ENCODE results near the gene ANGPT4.

The ANGPT4 gene

DNA sequence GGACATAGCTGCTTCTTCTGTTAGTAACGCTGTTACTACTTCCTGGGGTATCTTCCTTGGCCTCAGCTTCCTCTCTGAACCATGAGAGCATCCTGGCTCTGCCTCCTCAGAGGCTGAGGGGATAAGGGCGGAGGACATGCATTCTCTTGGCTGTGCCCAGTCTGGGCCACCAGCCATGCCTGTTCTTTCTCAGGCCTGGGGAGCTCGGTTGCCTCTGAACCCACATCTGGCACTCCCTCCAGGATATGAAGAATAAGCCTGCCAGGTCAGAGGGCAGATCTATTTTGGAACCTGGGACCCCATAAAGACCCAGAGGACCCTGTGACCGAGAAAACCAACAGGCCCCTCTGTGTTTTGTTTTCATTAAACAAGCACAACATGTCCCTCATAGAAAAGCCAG lies 6.6 kb upstream of the ANGPT4 start:
- Mint-ChIP-seq H3K27ac (no peak overlapping the region), H3K9me3 (peaks cover 3% of the 10 kb centered on the region), H3K4me3 (no peak overlapping the region), H3K4me1 (ENCODE audit: low read depth) (no peaks in the 10 kb centered on the region), H3K27me3 (ENCODE audit: low read depth) (peaks cover 4% of the 10 kb centered on the region), H3K36me3 (ENCODE audit: low read depth) (no peaks in the 10 kb centered on the region)

DNA sequence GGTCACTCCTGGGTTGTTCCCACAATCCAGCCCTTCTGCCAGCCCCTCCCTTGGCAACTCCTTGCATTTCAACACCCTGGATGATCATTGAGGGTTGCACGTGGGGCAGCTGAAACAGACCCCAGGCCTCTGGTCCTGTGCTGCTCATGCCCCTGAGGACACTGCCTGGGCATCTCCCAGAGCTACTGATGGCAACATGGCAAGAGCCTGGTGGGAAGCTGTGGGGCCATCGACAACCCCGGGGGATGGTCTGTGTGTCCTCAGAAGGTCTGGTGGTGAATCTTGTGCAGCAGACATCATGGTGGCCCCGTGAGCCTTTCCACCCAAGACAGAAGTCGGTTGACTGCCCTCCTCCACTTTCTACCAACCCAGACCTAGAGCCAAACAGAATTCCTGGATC lies 4.9 kb upstream of the ANGPT4 start:
- Mint-ChIP-seq H3K36me3 (ENCODE audit: low read depth) (no peaks in the 10 kb centered on the region), H3K27me3 (ENCODE audit: low read depth) (peaks cover 4% of the 10 kb centered on the region), H3K4me1 (ENCODE audit: low read depth) (no peaks in the 10 kb centered on the region), H3K27ac (no peak overlapping the region), H3K4me3 (no peak overlapping the region), H3K9me3 (no peaks in the 10 kb centered on the region)

DNA sequence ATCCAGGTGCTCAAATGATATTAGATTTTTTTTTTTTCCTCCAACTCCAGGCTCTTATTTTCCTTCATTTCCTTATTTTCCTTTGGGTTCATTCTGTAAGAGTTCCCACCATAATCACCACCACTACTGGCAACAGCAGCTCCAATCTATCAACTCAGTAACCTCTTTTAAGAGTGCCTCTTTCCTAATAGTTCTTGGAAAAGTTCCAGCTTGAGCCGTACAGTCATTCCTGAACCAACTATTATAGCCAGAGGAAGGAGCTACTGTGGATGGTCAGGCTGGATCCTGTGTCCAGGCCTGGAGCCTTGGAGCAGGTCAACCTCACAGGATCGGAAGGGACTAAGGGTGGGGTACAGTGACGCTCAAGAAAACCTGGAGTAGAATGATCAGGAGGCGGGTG lies 4.2 kb upstream of the ANGPT4 start:
- Mint-ChIP-seq H3K27ac (no peak overlapping the region), H3K4me3 (no peak overlapping the region), H3K36me3 (ENCODE audit: low read depth) (no peaks in the 10 kb centered on the region), H3K9me3 (no peaks in the 10 kb centered on the region), H3K27me3 (ENCODE audit: low read depth) (peaks cover 6% of the 10 kb centered on the region), H3K4me1 (ENCODE audit: low read depth) (no peaks in the 10 kb centered on the region)

GRCh38 chr20:919491-919916 lies 3.4 kb upstream of the ANGPT4 start:
- H3K4me1 Mint-ChIP-seq (ENCODE audit: low read depth) = no peaks in the 10 kb centered on the region

DNA sequence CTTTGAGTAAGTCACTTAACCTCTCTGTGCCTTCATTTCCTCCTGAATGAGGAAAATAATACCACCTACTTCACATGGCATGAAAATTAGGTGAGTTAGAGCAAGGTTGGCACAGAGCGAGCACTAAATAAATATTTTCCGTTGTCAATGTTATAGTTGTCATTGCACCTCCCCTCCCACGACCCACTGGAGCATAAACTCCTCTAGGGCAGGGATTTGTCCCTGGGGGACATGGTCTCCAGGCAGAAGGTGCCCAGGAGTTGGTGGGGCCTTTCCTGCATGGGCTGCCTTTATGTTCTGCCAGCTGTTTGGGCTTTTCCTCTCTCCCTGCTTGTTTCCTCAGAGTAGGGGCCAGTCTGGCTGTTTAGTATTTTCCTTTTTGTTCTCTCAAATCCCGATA lies 1.3 kb upstream of the ANGPT4 start:
- no peak overlapping the region for H3K4me3 Mint-ChIP-seq
- no peaks in the 10 kb centered on the region for H3K36me3 Mint-ChIP-seq (ENCODE audit: low read depth)
- no peaks in the 10 kb centered on the region for H3K4me1 Mint-ChIP-seq (ENCODE audit: low read depth)
- H3K27me3 Mint-ChIP-seq (ENCODE audit: low read depth) = peaks cover 15% of the 10 kb centered on the region
- no peak overlapping the region for H3K27ac Mint-ChIP-seq
- H3K9me3 Mint-ChIP-seq = no peaks in the 10 kb centered on the region

More at GRCh38 chr20:919491-919916, 3.4 kb upstream of the ANGPT4 start:
- no peaks in the 10 kb centered on the region for H3K36me3 Mint-ChIP-seq (ENCODE audit: low read depth)
- H3K27ac Mint-ChIP-seq = no peak overlapping the region
- H3K9me3 Mint-ChIP-seq = no peaks in the 10 kb centered on the region
- H3K27me3 Mint-ChIP-seq (ENCODE audit: low read depth) = peaks cover 14% of the 10 kb centered on the region
- H3K4me3 Mint-ChIP-seq = no peak overlapping the region

DNA sequence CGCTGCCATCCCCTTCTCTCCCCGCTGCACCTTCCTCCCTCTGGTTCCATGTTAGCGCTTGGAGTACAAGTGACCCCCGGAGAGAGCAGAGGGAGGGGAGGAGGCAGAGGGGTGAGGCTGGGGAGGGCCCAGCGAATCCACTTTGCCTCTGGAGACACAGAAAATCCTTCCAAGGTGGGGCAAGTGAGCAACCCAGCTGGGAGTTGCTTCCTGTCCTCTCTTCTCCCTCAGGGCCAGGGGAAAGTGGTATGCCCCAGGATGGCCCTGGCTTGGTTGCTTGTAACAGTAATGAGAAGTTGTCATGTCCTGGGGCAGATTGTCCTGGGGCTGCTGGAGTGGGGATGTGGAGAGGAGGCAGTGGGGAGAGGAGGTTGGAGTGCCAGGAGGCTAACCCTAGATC lies 691 bp upstream of the ANGPT4 start:
- no peaks in the 10 kb centered on the region for H3K36me3 Mint-ChIP-seq (ENCODE audit: low read depth)
- H3K9me3 Mint-ChIP-seq = no peaks in the 10 kb centered on the region
- H3K27ac Mint-ChIP-seq = no peak overlapping the region
- no peaks in the 10 kb centered on the region for H3K4me1 Mint-ChIP-seq (ENCODE audit: low read depth)
- H3K4me3 Mint-ChIP-seq = no peak overlapping the region
- H3K27me3 Mint-ChIP-seq (ENCODE audit: low read depth) = peaks cover 15% of the 10 kb centered on the region

- no peak overlapping the region for H3K27ac Mint-ChIP-seq
- H3K27me3 Mint-ChIP-seq (ENCODE audit: low read depth) = peaks cover 11% of the 10 kb centered on the region
- H3K9me3 Mint-ChIP-seq = no peaks in the 10 kb centered on the region
- H3K4me1 Mint-ChIP-seq (ENCODE audit: low read depth) = no peaks in the 10 kb centered on the region
- no peaks in the 10 kb centered on the region for H3K36me3 Mint-ChIP-seq (ENCODE audit: low read depth)
- no peak overlapping the region for H3K4me3 Mint-ChIP-seq
Observed at GRCh38 chr20:914727-915498, 1.2 kb downstream of the ANGPT4 start.

DNA sequence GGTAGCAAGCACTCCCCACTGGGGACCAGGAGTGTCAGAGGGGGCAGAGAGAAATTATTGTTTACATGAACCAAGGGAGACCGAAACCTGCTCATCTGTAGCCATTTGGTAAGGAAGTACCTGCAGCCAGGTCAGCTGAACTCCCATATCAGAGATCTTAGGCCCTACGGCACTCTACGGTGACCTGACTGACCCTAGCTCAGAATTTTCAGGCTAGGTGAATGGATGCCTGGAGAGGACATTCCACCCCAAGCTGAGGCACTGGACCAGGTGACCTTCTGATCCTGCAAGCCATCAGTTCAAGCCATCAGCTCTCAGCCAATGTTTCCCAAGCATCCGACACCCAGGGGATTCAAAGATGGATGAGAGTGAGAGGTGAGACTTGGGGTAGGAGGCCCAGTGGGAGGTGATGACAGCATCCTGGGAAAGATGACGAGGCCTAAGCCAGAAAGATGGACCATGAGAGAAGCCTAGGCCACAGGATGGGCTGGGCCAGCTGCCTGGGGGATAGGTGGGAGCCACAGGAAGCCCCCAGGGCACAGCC lies 2.8 kb downstream of the ANGPT4 start:
- Mint-ChIP-seq H3K27me3 (ENCODE audit: low read depth) (peaks cover 11% of the 10 kb centered on the region), H3K27ac (no peak overlapping the region), H3K36me3 (ENCODE audit: low read depth) (no peaks in the 10 kb centered on the region), H3K4me3 (no peak overlapping the region), H3K4me1 (ENCODE audit: low read depth) (no peaks in the 10 kb centered on the region), H3K9me3 (no peaks in the 10 kb centered on the region)

GRCh38 chr20:911882-912600 lies 4.1 kb downstream of the ANGPT4 start:
- Mint-ChIP-seq H3K27me3 (ENCODE audit: low read depth) (peaks cover 11% of the 10 kb centered on the region), H3K9me3 (no peaks in the 10 kb centered on the region), H3K4me3 (no peak overlapping the region), H3K27ac (no peak overlapping the region), H3K4me1 (ENCODE audit: low read depth) (no peaks in the 10 kb centered on the region), H3K36me3 (ENCODE audit: low read depth) (no peaks in the 10 kb centered on the region)

GRCh38 chr20:910870-911770 lies 5.0 kb downstream of the ANGPT4 start:
- H3K4me3 Mint-ChIP-seq = no peak overlapping the region
- H3K27ac Mint-ChIP-seq = no peak overlapping the region
- no peaks in the 10 kb centered on the region for H3K4me1 Mint-ChIP-seq (ENCODE audit: low read depth)
- peaks cover 11% of the 10 kb centered on the region for H3K27me3 Mint-ChIP-seq (ENCODE audit: low read depth)
- H3K9me3 Mint-ChIP-seq = no peaks in the 10 kb centered on the region
- no peaks in the 10 kb centered on the region for H3K36me3 Mint-ChIP-seq (ENCODE audit: low read depth)

DNA sequence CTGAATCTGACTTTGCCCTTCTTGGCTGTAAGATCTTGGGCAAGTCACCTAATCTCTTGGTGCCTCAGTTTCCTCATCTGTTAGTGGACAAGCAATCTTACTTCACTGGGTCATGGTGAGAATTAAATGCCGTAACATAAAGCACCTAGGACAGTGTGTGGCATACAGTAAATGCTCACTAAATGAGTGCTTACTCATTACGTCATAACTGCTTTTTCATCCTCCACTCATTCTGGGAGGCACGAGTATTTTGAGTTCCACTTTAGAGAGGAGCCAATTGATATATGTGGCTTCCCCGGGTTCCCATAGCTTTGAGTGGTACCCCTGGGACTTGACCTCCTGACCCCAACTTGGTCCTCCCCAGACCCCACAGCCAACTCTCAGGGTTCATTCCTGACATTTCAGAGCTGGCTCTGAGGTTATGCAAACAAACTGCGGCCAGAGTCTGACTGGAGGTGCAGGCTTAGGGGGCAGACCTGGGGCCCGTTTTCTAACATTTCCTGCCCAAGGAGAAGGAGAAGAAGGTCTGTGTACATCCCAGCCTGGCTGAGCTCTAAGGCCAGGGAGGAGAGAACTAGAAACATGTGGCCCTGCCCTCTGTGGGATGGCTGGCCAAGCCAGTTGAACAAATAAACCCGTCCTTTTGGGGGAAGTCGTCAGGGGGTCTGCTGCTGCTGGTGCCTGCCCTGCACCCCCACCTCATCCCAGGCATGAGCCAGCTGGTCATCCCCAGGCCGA lies 5.8 kb downstream of the ANGPT4 start:
- H3K36me3 Mint-ChIP-seq (ENCODE audit: low read depth) = no peaks in the 10 kb centered on the region
- H3K9me3 Mint-ChIP-seq = no peaks in the 10 kb centered on the region
- no peaks in the 10 kb centered on the region for H3K4me1 Mint-ChIP-seq (ENCODE audit: low read depth)
- H3K27ac Mint-ChIP-seq = no peak overlapping the region
- H3K27me3 Mint-ChIP-seq (ENCODE audit: low read depth) = peaks cover 9% of the 10 kb centered on the region
- H3K4me3 Mint-ChIP-seq = no peak overlapping the region

GRCh38 chr20:909641-910040 lies 6.5 kb downstream of the ANGPT4 start:
- no peak overlapping the region for H3K27ac Mint-ChIP-seq
- no peaks in the 10 kb centered on the region for H3K36me3 Mint-ChIP-seq (ENCODE audit: low read depth)
- H3K4me1 Mint-ChIP-seq (ENCODE audit: low read depth) = no peaks in the 10 kb centered on the region

GRCh38 chr20:906703-907270 lies 9.3 kb downstream of the ANGPT4 start:
- Mint-ChIP-seq H3K27me3 (ENCODE audit: low read depth) (no peaks in the 10 kb centered on the region), H3K4me3 (no peak overlapping the region), H3K36me3 (ENCODE audit: low read depth) (no peaks in the 10 kb centered on the region), H3K4me1 (ENCODE audit: low read depth) (no peaks in the 10 kb centered on the region), H3K9me3 (no peaks in the 10 kb centered on the region), H3K27ac (no peak overlapping the region)

More at GRCh38 chr20:909641-910040, 6.5 kb downstream of the ANGPT4 start:
- Mint-ChIP-seq H3K9me3 (no peaks in the 10 kb centered on the region), H3K27me3 (ENCODE audit: low read depth) (peaks cover 2% of the 10 kb centered on the region), H3K4me3 (no peak overlapping the region)

Data from T-helper 1 cell treated with Interleukin-12 subunit alpha and Interleukin-12 subunit beta and Interleukin-4 antibody, amounts not matched to agents 30 μg/mL and 1 μg/mL, for 36 hours (primary cell).